B cell (primary cell): ENCODE data around the gene RASA4B. TPM values are rescaled to one million over a fixed set of nuclear protein-coding genes. Genes with fewer than 3 reads are reported as not detected.
"Not testable (repeated sequence)": the region's sequence is repeated elsewhere in the genome, so short reads cannot be mapped to it uniquely, and the experiment has no call there.

Experiments
- ATAC-seq: fragments of 200-7000 bp; cut with Tn5 transposase; one replicate; pipeline ENCODE4 v1.10.0; 2021; ENCODE audit warnings: low read depth, mild to moderate bottlenecking, moderate number of reproducible peaks, moderate library complexity
- CTCF ChIA-PET: fragments of 350-600 bp; sonication (Branson Sonifier 250); formaldehyde crosslinking; loops from one replicate; lab custom pipeline; 2021; ENCODE audit warnings: antibody characterized with exemption, inconsistent platforms; lab: Charles Lee
- POLR2A ChIA-PET: fragments of 350-600 bp; sonication (Branson Sonifier 250); formaldehyde crosslinking; loops from one replicate; lab custom pipeline; 2021; ENCODE audit warnings: antibody characterized with exemption; lab: Charles Lee
- DNase-seq: peaks from one replicate; pipeline ENCODE4 v3.0.0; 2013
- H2AFZ ChIP-seq: 2 replicates; pipeline ENCODE4 v1.6.1; 2012; ENCODE audit warnings: mild to moderate bottlenecking, low read depth, low read length; ENCODE audit not compliant: insufficient read depth, poor library complexity, severe bottlenecking
- H3K27ac ChIP-seq, 2 donors: 1 replicate in 1 of 2; 2 replicates in 1 of 2; pipeline ENCODE4 v1.5.1; 2012 to 2013; ENCODE audit warnings: low read length in 2 of 2, mild to moderate bottlenecking in 2 of 2, moderate library complexity in 1 of 2
- H3K27me3 ChIP-seq, 4 experiments: fragments of 200-600 bp in 1 of 4; sonication (generic) in 1 of 4; replicated peaks in 1 of 4; 1 replicate in 2 of 4; 2 replicates in 2 of 4; pipeline versions ENCODE4 v1.6.1 to v1.7.0; 2013 to 2016; ENCODE audit warnings: low read length in 3 of 4, mild to moderate bottlenecking in 2 of 4, mixed read lengths in 1 of 4, moderate library complexity in 1 of 4; ENCODE audit not compliant: insufficient read depth in 4 of 4, control insufficient read depth in 3 of 4; ENCODE audit errors: control extremely low read depth in 1 of 4
- H3K36me3 ChIP-seq, 2 experiments: replicated peaks in 1 of 2; 1 replicate in 1 of 2; 2 replicates in 1 of 2; pipeline versions ENCODE4 v1.6.1 to v1.7.1; 2013; ENCODE audit warnings: low read length in 1 of 2; ENCODE audit not compliant: insufficient read depth in 2 of 2, control insufficient read depth in 1 of 2; ENCODE audit errors: control extremely low read depth in 1 of 2, extremely low read depth in 1 of 2
- H3K4me1 ChIP-seq, 2 donors: fragments of 200-600 bp in 1 of 2; sonication (generic) in 1 of 2; 1 replicate in 1 of 2; 2 replicates in 1 of 2; pipeline versions ENCODE4 v1.5.1 to v1.6.1; 2013 to 2017; ENCODE audit warnings: low read length in 2 of 2; ENCODE audit not compliant: control insufficient read depth in 2 of 2, insufficient read depth in 2 of 2
- H3K4me2 ChIP-seq: replicated peaks from 2 replicates; pipeline ENCODE3; 2012; ENCODE audit warnings: mild to moderate bottlenecking, low read depth, low read length; ENCODE audit not compliant: poor library complexity, severe bottlenecking
- H3K4me3 ChIP-seq, 5 experiments: fragments of 200-600 bp in 1 of 5; sonication (generic) in 1 of 5; 1 replicate in 3 of 5; 2 replicates in 2 of 5; pipeline versions ENCODE4 v1.5.1 to v1.7.0; 2011 to 2016; ENCODE audit warnings: low read length in 4 of 5, mild to moderate bottlenecking in 4 of 5, low read depth in 2 of 5, control low read depth in 1 of 5, moderate library complexity in 1 of 5; ENCODE audit not compliant: insufficient read depth in 1 of 5; ENCODE audit errors: control extremely low read depth in 1 of 5, extremely low read depth in 1 of 5
- H3K79me2 ChIP-seq: fragments of 200-600 bp; sonication (generic); one replicate; pipeline ENCODE4 v1.6.0; 2016; ENCODE audit warnings: low read length; ENCODE audit not compliant: control insufficient read depth, insufficient read depth
- H3K9ac ChIP-seq: fragments of 200-600 bp; sonication (generic); 2 replicates; pipeline ENCODE4 v1.6.1; 2017; ENCODE audit warnings: mild to moderate bottlenecking, low read length, moderate library complexity
- H3K9me3 ChIP-seq, 3 donors: one replicate each; pipeline versions ENCODE4 v1.6.1 to v1.7.1; 2013; ENCODE audit warnings: low read length in 2 of 3; ENCODE audit not compliant: control insufficient read depth in 2 of 3, insufficient read depth in 1 of 3; ENCODE audit errors: control extremely low read depth in 1 of 3
- H4K20me1 ChIP-seq: 2 replicates; pipeline ENCODE4 v1.6.0; 2012; ENCODE audit warnings: mild to moderate bottlenecking, low read length; ENCODE audit not compliant: insufficient read depth, control insufficient read depth, poor library complexity, severe bottlenecking
- H3K27ac Mint-ChIP-seq: one replicate; pipeline ENCODE4 v1.8.0; 2021; ENCODE audit warnings: mixed read lengths
- H3K27me3 Mint-ChIP-seq: one replicate; pipeline ENCODE4 v1.8.0; 2021; ENCODE audit warnings: mixed read lengths
- H3K4me1 Mint-ChIP-seq: one replicate; pipeline ENCODE4 v1.8.0; 2021; ENCODE audit warnings: mixed read lengths
- H3K4me3 Mint-ChIP-seq: one replicate; pipeline ENCODE4 v1.8.0; 2021; ENCODE audit warnings: mixed read lengths
- H3K9me3 Mint-ChIP-seq: one replicate; pipeline ENCODE4 v1.8.0; 2022; ENCODE audit warnings: mixed read lengths; ENCODE audit not compliant: insufficient read depth
- WGBS: methylation state at CpG from one replicate; pipeline ENCODE4 v1.1.5; 2013; ENCODE audit warnings: missing lambda C conversion rate; ENCODE audit not compliant: insufficient coverage; 5-methylcytosine and 5-hydroxymethylcytosine counted together
- intact Hi-C: fragments of 100-400 bp; cut with micrococcal nuclease; formaldehyde crosslinking; loops from one replicate; pipeline ENCODE4 v1.10.0; 2022
- polyA plus RNA-seq: library from polyadenylated mRNA; depleted of rRNA; stranded (reverse); fragments of >200 nt; gene quantifications from 2 replicates; pipeline ENCODE4 v1.2.3, GENCODE V29; 2012
- total RNA-seq, 2 donors: library from RNA; stranded (reverse); fragments of 120-200 nt in 1 of 2; gene quantifications; 1 replicate in 1 of 2; 2 replicates in 1 of 2; pipeline versions ENCODE4 v1.2.3 to v1.2.4, GENCODE V29; 2013 to 2022

Gene RASA4B
- total and polyA plus RNA-seq, 2 donors (not counting 1 experiment from before 2014, with no cell fraction given) = 15.6 to 26.4 TPM

GRCh38 chr7:102527822-102528793 lies 10.5 kb upstream of the RASA4B start:
- H3K4me1 ChIP-seq, POLR2A ChIA-PET, H3K9me3 ChIP-seq, H3K4me3 Mint-ChIP-seq, ATAC-seq, H3K4me3 ChIP-seq, intact Hi-C loops, H3K27me3 Mint-ChIP-seq, DNase-seq, H3K27me3 ChIP-seq, H3K4me2 ChIP-seq, H3K36me3 ChIP-seq, H3K9ac ChIP-seq, H3K4me1 Mint-ChIP-seq, H4K20me1 ChIP-seq, H3K79me2 ChIP-seq, CTCF ChIA-PET, H3K27ac ChIP-seq, H3K27ac Mint-ChIP-seq, H3K9me3 Mint-ChIP-seq, H2AFZ ChIP-seq: not testable (repeated sequence)
- WGBS = no CpG with 5 or more reads among the region's 13 CpGs

GRCh38 chr7:102527182-102527581 lies 9.6 kb upstream of the RASA4B start:
- H3K27ac Mint-ChIP-seq, H3K36me3 ChIP-seq, H3K79me2 ChIP-seq, H3K9ac ChIP-seq, H2AFZ ChIP-seq, H3K27me3 Mint-ChIP-seq, H3K4me1 Mint-ChIP-seq, H3K4me3 Mint-ChIP-seq, H4K20me1 ChIP-seq, POLR2A ChIA-PET, H3K9me3 Mint-ChIP-seq, DNase-seq, H3K9me3 ChIP-seq, H3K27me3 ChIP-seq, H3K4me3 ChIP-seq, ATAC-seq, intact Hi-C loops, H3K27ac ChIP-seq, H3K4me1 ChIP-seq, H3K4me2 ChIP-seq, CTCF ChIA-PET: not testable (repeated sequence)
- no CpG with 5 or more reads among the region's 8 CpGs for WGBS

GRCh38 chr7:102524803-102525202 lies 7.2 kb upstream of the RASA4B start:
- H3K27me3 ChIP-seq, H3K27me3 Mint-ChIP-seq, H3K9me3 Mint-ChIP-seq, H3K4me3 ChIP-seq, H3K4me2 ChIP-seq, intact Hi-C loops, ATAC-seq, H3K27ac Mint-ChIP-seq, H3K4me3 Mint-ChIP-seq, H3K9me3 ChIP-seq, POLR2A ChIA-PET, H3K36me3 ChIP-seq, H2AFZ ChIP-seq, H4K20me1 ChIP-seq, H3K4me1 Mint-ChIP-seq, CTCF ChIA-PET, H3K27ac ChIP-seq, H3K9ac ChIP-seq, H3K4me1 ChIP-seq, DNase-seq, H3K79me2 ChIP-seq: not testable (repeated sequence)
- whole genome bisulfite sequencing = no CpG with 5 or more reads among the region's 2 CpGs

GRCh38 chr7:102520797-102521196 lies 3.2 kb upstream of the RASA4B start:
- POLR2A ChIA-PET, H3K27me3 ChIP-seq, H3K27ac ChIP-seq, H3K4me3 ChIP-seq, H3K4me1 ChIP-seq, H3K9ac ChIP-seq, DNase-seq, H3K4me3 Mint-ChIP-seq, H3K4me2 ChIP-seq, H3K27me3 Mint-ChIP-seq, H4K20me1 ChIP-seq, H3K4me1 Mint-ChIP-seq, ATAC-seq, CTCF ChIA-PET, H3K9me3 ChIP-seq, H3K79me2 ChIP-seq, H3K36me3 ChIP-seq, H2AFZ ChIP-seq, intact Hi-C loops, H3K9me3 Mint-ChIP-seq, H3K27ac Mint-ChIP-seq: not testable (repeated sequence)
- WGBS = no CpG with 5 or more reads among the region's 5 CpGs
